Nephron progenitor cell (in vitro differentiated cells): ENCODE measurements around the gene LRRC45.
A peak's percentile ranks its signal among the peaks of the same experiment; 100 is the strongest.

ENCODE experiments used
- DNase-seq: peaks from one replicate; pipeline ENCODE4 v3.0.0; 2021
- H3K27ac Mint-ChIP-seq: 2 replicates; pipeline ENCODE4 v1.8.0; 2021; ENCODE audit warnings: mild to moderate bottlenecking, moderate library complexity, mixed read lengths
- H3K27me3 Mint-ChIP-seq: 2 replicates; pipeline ENCODE4 v1.8.0; 2021; ENCODE audit warnings: mild to moderate bottlenecking, low read depth, mixed read lengths; ENCODE audit not compliant: poor library complexity
- H3K36me3 Mint-ChIP-seq: 2 replicates; pipeline ENCODE4 v1.8.0; 2021; ENCODE audit warnings: low read depth, mixed read lengths
- H3K4me1 Mint-ChIP-seq: 2 replicates; pipeline ENCODE4 v1.8.0; 2021; ENCODE audit warnings: mixed read lengths
- H3K4me3 Mint-ChIP-seq: 2 replicates; pipeline ENCODE4 v1.8.0; 2021; ENCODE audit warnings: mild to moderate bottlenecking, moderate library complexity, mixed read lengths
- H3K9me3 Mint-ChIP-seq: 2 replicates; pipeline ENCODE4 v1.8.0; 2021; ENCODE audit warnings: mild to moderate bottlenecking, moderate library complexity, mixed read lengths
- TF ChIP-seq, protein P1 (sequence below): fragments of 200-600 bp; sonication (generic); IDR thresholded peaks from 2 replicates; pipeline ENCODE4 v1.5.0; 2021; ENCODE audit warnings: antibody characterized with exemption

Gene LRRC45

DNA sequence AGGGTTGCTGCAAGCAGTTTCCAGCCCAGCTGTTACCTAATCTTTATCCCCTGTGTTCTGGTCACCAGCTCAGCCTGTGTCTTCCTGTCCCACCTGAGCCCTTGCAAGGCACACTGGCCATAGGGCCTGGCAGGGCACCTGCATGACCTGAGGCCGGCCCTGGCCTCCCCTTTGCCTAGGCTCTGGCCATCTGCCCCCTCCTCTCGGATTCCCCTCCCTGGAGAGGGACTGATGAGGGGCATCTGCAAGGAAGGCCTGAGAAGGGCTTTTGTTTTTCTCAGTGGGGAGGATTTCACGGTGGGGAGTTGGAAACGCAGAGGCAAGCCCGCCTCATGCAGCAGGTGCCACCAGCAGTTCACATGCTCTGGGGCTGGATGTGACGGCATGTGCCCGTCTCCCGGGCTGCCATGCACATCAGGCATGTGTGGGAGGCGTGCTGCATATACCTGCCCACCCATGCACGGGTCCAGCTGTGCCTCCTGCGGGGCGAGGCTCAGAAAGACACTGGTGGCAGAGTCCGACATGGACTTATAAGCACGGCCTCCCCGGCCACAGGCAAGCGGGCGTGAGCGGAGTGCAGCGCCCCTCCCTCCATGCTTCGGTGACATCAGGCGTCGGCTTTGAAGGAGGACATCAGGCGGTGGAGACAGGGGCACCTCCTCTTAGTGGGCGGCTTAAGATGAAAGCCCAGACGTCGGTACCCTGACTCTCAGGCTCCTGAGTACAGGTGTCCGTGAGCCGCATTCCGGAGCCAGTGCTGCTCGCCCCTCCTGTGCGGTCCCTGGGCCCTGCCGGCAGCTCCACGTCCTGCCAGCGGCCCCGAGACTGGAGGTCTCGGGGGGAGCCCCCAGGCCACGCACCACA, 29.1 kb upstream of the LRRC45 start:
- Mint-ChIP-seq H3K9me3 (peaks cover 3% of the 10 kb centered on the region), H3K4me1 (peaks cover 78% of the 10 kb centered on the region), H3K27me3 (no peaks in the 10 kb centered on the region), H3K4me3 (no peak overlapping the region), H3K27ac (no peak overlapping the region), H3K36me3 (peaks cover 31% of the 10 kb centered on the region)
- DNase-seq: no peak
- TF ChIP-seq, protein P1, sequence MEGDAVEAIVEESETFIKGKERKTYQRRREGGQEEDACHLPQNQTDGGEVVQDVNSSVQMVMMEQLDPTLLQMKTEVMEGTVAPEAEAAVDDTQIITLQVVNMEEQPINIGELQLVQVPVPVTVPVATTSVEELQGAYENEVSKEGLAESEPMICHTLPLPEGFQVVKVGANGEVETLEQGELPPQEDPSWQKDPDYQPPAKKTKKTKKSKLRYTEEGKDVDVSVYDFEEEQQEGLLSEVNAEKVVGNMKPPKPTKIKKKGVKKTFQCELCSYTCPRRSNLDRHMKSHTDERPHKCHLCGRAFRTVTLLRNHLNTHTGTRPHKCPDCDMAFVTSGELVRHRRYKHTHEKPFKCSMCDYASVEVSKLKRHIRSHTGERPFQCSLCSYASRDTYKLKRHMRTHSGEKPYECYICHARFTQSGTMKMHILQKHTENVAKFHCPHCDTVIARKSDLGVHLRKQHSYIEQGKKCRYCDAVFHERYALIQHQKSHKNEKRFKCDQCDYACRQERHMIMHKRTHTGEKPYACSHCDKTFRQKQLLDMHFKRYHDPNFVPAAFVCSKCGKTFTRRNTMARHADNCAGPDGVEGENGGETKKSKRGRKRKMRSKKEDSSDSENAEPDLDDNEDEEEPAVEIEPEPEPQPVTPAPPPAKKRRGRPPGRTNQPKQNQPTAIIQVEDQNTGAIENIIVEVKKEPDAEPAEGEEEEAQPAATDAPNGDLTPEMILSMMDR: no peak

DNA sequence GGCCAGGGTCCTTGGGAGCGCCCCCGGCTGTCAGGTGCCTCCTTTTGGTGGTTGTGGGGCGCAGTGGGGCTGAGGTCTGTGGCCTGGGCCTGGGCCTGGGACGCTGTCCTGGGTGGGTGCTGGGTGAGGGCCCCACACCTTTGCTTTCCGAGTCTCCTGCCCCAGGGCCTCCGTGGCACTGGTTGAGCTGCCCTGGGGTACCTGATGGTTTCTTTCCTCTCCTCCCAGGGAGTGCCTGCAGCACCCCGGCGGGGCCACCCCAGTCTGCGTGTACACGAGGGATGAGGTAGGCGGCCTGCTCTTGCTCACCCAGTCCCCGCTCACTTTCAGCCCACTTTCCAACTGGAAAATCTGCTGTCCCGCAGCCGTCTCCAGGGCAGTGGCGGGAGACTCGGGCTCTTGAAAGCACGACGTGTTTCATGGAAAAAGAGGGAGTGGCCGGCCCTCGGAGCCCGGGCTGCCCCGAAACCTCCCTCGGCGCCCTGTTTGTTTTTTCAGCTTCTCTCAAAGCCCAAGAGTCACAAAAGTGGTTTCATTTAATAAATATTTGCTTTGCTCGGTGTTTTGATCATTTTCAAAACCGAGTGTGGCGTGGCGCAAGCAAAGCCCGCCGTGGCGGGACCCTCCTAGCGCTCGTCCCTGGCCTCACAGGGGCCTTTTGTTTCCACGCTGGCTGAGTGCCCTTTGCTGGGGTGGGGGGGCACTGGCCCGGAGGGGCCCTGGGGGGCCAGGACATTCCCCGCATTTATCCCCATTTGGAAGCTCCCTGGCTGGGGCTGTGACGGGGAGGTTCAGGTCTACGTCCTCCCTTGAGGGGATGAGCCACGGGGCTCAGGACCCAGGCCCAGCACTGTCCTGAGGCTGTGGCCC, 28.3 kb upstream of the LRRC45 start:
- DNase-seq: no peak
- H3K27ac Mint-ChIP-seq: no peak overlapping the region
- H3K4me3 Mint-ChIP-seq: no peak overlapping the region

DNA sequence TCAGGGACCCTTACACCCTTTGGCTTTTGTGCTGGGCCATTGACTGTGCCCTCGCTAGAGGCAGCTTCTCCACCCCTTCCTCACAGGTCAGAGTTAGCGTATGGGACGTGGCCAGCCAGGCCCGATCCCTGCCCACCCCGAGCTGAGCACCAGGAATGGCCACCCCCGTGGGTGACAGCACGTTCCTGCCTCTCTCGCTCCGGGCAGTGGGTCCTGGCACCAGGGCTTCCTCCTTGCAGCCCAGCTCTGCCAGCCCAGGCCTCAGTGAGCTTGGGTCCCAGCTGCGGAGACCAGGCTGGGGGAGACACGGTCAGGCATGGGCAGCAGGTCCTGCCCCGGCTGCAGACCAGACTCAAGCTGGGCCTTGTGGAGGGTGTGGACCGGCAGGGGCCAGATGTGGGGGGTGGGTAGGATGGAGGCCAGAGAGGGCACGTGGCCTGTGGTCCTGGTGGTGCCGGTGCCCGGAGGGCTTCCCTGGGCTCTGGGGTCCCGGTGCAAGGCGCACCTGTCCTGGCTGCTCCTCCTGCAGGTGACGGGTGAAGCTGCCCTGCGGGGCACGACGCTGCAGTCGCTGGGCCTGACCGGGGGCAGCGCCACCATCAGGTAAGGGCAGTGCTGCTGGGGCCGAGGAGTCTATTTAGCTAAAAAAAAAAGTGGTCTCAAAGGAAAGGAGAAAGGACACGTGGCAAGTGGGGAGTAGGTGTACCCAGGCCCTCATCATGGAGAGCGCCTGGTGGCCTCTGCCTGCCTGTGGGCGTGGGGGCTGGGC, 27.5 kb upstream of the LRRC45 start:
- TF ChIP-seq, protein P1: no peak
- no peak overlapping the region for H3K27ac Mint-ChIP-seq
- H3K4me3 Mint-ChIP-seq: no peak overlapping the region
- no peaks in the 10 kb centered on the region for H3K27me3 Mint-ChIP-seq
- H3K4me1 Mint-ChIP-seq: peaks cover 79% of the 10 kb centered on the region
- no peak for DNase-seq
- peaks cover 16% of the 10 kb centered on the region for H3K36me3 Mint-ChIP-seq
- H3K9me3 Mint-ChIP-seq: peaks cover under 1% of the 10 kb centered on the region

More for the DNA sequence above, 28.3 kb upstream of the LRRC45 start:
- H3K27me3 Mint-ChIP-seq: no peaks in the 10 kb centered on the region
- H3K36me3 Mint-ChIP-seq: peaks cover 24% of the 10 kb centered on the region
- TF ChIP-seq, protein P1: no peak
- peaks cover 3% of the 10 kb centered on the region for H3K9me3 Mint-ChIP-seq
- peaks cover 77% of the 10 kb centered on the region for H3K4me1 Mint-ChIP-seq

DNA sequence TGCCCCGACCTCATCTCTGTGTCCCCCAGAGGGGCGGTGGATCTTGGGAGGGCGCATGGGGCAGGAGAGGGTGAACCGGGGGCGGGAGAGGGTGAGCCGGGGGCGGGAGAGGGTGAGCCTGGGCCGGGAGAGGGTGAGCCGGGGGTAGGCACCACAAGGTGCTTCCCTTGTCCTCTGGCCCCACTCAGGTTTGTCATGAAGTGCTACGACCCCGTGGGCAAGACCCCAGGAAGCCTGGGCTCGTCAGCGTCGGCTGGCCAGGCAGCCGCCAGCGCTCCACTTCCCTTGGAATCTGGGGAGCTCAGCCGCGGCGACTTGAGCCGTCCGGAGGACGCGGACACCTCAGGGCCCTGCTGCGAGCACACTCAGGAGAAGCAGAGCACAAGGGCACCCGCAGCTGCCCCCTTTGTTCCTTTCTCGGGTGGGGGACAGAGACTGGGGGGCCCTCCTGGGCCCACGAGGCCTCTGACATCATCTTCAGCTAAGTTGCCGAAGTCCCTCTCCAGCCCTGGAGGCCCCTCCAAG, 26.8 kb upstream of the LRRC45 start:
- peaks cover 14% of the 10 kb centered on the region for H3K36me3 Mint-ChIP-seq
- TF ChIP-seq, protein P1: no peak
- no peak for DNase-seq
- H3K4me1 Mint-ChIP-seq: peaks cover 75% of the 10 kb centered on the region
- H3K27ac Mint-ChIP-seq: peak overlapping the region; percentile 19
- H3K9me3 Mint-ChIP-seq: no peaks in the 10 kb centered on the region
- H3K4me3 Mint-ChIP-seq: no peak overlapping the region
- H3K27me3 Mint-ChIP-seq: no peaks in the 10 kb centered on the region

DNA sequence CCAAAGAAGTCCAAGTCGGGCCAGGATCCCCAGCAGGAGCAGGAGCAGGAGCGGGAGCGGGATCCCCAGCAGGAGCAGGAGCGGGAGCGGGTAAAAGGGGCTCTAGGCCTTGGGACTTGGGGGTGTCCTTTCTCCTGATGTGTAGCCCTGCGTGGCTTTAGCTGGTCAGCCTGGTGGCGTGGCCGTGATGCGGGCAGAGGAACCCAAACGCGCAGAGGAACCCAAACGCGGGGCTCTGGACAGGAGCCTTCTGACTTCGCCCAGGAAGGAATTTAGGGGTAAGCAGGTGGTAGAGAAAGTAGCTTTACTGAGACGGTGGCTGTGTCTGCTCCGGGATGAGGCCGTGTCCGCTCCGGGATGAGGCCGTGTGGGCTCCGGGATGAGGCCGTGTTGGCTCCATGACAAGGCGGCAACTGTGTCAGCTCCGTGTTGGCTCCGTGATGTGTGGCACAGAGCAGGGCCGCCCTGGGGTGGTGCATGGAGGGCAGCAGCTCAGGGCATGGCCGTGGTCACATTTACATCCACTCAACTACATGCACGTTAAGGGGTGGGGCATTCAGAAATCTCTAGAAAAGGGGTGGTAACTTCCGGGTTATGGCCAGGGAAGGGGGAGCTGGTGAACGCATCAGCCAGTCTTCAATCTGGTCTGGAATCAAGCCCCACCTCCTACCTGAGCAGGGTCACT, 26.2 kb upstream of the LRRC45 start:
- H3K9me3 Mint-ChIP-seq: no peaks in the 10 kb centered on the region
- peaks cover 14% of the 10 kb centered on the region for H3K36me3 Mint-ChIP-seq
- TF ChIP-seq, protein P1: no peak
- no peaks in the 10 kb centered on the region for H3K27me3 Mint-ChIP-seq
- H3K27ac Mint-ChIP-seq: peak overlapping the region; percentile 19
- no peak for DNase-seq
- no peak overlapping the region for H3K4me3 Mint-ChIP-seq
- H3K4me1 Mint-ChIP-seq: peaks cover 75% of the 10 kb centered on the region
